HG02610 (cell line): Measurements from ENCODE around the gene LENG9.
"Not testable (repeated sequence)": the region's sequence is repeated elsewhere in the genome, so short reads cannot be mapped to it uniquely, and the experiment has no call there.

Experiments used
- ATAC-seq: cut with Tn5 transposase; IDR thresholded peaks from one replicate; pipeline ENCODE4 v1.9.1; 2021; ENCODE audit warnings: mild to moderate bottlenecking, moderate library complexity; ENCODE audit not compliant: unreplicated experiment

The LENG9 gene

DNA sequence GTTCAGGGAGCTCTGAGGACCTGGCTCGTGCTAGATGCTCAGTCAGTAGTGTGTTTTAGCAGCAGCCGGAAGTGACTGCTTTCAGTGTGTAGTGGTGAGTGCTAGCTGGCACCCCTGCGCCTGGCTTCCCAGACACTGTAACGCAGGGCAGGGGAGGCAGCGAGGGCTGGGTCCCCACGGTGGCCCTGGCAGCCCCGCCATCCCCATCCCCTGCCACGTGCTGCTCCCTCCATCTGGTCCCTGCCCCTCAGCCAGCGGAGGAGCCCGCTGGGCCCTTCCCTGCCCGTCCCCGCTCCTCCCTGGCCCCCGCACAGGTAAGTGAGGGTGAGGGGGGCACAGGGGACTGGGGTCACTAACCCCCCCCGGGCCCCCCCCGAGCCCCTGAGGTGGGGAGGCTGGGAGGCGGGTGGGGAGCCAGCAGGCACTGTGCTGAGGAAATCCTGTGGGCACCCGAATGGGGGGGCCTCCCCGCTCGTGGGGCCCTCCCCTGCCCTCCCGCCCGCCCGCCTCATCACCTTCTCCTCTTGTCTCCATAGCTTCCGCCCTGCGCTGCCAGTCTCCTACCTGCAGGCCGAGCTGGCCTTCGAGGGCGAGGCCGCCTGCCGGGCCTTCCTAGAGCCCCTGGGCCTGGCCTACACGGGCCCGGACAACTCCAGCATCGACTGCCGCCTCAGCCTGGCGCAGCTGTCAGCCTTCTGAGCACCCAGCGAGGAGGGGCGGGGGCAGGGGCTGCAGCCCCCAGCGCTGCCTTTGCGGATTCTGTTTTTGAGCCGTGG is 3.2 kb downstream of the LENG9 start:
- ATAC-seq = no peak

DNA sequence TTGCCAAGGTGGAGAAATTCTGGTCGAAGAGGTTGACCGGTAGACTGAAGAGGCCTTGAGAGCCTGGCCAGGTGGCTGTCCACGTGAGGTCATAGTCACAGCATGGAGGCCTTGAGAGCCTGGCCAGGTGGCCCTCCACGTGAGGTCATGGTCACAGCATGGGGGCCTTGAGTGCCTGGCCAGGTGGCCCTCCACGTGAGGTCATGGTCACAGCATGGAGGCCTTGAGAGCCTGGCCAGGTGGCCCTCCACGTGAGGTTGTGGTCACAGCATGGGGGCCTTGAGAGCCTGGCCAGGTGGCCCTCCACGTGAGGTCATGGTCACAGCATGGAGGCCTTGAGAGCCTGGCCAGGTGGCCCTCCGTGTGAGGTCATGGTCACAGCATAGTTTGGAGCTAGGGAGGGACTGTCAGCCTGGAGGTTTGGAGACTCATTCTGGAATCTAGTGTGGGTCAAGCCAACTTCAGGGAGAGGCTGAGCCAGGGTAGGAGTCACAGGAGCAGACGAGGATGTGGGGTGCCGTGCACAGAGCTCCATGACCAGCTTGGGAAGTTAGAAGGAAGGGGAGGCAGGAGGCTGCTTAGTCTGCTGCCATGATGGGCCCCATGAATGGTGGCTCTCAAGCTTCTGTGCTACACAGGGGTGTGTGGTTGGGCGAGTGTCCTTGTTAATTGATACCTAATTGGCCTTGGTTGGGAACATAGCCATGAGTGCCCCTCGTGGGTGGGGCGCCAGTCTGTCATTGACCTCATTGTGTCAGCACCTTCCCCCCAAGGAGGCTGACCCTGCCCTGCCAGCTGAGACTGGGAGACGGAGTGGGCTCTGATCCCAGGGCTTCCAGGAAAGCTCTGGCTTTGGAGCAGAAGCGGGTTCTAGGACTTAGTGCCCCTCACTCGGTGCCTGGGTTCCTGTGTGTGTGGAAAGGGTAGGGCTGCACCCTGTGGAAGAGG is 4.0 kb downstream of the LENG9 start:
- ATAC-seq = no peak

DNA sequence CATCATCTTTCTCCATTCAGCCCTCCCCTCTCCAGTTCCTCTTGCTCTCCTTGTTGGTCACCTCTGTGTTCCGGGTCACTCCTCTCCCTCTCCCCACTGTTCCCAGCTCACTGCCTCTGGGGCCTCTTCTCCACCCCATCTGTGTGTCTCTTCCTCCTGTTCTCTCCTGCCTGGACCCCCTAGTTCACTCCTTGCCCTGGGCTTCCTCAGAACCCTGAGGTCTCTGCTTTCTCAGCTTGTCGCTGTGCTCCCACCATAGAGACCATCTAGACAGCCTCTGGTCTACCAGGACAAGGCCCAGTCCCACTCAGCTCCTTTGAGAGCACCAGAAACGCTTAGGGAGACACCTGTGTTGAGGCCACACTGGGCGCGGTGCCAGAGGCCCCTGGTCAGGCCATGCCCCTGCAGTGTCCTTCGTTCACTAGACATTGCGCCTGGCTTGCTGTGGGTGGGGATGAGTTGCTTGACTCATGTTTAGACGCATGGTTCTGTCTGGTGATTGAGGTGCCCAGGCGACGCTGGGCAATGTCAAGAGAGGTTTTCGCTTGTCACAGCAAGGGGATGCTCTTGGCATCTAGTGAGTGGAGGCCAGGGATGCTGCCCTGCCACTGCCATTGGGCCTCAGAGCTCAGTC is 4.8 kb downstream of the LENG9 start:
- no peak for ATAC-seq

DNA sequence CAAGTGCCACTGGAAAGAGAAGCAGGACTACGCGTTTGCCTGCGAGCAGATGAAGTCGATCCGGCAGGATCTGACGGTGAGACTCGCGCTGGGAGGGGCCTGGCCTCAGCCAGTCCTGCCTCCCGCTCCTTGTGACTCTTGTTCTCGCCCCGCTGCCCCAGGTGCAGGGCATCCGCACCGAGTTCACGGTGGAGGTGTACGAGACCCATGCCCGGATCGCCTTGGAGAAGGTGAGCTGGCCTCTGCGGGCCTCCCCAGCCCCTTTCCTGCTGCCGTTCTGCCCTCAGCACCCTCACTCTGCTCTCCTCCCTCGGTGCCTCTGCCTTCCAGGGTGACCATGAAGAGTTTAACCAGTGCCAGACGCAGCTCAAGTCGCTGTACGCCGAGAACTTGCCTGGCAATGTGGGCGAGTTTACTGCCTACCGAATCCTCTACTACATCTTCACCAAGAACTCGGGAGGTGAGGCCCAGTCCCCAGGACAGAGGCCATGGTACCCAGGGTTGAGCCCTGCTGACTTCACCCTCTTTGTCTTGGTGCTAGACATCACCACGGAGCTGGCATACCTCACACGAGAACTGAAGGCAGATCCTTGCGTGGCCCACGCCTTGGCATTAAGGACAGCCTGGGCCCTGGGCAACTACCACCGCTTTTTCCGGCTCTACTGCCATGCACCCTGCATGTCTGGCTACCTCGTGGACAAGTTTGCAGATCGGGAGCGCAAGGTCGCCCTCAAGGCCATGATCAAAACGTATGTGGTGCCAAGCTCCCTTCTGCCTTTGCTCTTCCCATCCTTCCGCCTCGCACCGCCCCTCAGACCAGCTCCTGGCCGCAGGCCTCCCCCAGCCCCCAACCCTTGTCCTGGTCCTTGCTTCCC is 5.6 kb downstream of the LENG9 start:
- no peak for ATAC-seq

DNA sequence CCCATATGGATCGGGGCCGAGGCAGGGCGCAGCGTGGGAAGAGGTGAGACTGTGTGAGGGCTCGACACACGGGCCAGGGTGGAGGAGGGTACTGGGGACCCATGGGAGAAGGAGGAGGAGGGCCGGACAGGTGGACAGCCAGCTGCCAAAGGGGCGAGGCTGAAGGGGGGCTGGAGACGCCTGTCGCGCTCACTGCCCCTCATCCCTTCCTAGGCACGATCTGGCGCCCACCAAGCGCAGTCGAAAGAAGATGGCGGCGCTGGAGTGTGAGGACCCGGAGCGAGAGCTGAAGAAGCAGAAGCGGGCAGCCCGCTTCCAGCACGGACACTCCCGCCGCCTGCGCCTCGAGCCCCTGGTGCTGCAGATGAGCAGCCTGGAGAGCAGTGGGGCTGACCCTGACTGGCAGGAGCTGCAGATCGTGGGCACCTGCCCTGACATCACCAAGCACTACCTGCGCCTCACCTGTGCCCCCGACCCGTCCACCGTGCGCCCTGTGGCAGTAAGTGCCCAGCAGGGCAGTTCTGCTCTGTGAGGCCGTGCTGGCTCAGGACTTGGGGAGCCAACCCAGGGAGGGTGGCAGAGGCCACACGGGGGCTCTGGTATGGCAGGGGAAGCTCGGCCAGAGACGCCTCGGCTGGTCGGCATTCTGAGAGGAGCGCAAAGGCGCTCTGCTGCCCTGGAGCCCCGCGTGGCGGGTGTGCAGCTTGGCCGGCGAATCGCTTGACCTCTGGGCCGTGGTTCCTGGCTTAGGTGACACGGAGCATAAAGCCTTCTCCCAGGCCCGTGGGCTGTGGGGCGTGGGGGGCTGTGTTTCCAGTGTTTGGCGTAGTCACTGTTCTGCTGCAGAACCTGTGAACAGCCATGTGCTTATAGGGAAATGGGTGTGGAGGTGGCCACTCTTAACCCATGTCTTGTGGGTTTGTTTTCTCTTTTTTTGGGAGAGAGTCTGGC is 6.9 kb downstream of the LENG9 start:
- no peak for ATAC-seq

DNA sequence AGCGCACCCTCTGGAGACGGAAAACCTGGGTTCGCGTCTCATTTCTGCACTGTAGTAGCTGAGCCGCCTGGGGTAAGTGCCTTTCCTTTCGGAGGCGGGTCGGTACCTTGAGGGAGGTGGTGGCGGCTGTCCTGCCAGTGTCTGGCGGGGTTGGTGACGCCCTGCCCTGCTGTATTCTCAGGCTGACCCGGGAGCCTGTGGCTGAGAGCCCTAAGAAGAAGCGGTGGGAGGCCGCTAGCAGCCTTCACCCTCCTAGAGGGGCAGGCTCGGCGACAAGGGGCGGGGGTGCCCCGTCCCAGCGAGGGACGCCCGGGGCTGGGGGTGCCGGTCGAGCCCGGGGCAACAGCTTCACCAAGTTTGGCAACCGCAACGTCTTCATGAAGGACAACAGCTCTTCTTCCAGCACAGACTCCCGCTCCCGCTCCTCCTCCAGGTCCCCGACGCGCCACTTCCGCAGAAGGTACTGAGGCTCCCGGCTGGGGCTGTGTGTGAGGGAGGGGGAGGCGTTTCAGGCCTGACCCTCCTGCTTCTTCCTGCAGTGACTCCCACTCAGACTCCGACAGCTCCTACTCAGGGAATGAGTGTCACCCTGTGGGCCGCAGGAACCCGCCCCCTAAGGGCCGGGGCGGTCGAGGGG is 7.7 kb downstream of the LENG9 start:
- ATAC-seq = no peak

DNA sequence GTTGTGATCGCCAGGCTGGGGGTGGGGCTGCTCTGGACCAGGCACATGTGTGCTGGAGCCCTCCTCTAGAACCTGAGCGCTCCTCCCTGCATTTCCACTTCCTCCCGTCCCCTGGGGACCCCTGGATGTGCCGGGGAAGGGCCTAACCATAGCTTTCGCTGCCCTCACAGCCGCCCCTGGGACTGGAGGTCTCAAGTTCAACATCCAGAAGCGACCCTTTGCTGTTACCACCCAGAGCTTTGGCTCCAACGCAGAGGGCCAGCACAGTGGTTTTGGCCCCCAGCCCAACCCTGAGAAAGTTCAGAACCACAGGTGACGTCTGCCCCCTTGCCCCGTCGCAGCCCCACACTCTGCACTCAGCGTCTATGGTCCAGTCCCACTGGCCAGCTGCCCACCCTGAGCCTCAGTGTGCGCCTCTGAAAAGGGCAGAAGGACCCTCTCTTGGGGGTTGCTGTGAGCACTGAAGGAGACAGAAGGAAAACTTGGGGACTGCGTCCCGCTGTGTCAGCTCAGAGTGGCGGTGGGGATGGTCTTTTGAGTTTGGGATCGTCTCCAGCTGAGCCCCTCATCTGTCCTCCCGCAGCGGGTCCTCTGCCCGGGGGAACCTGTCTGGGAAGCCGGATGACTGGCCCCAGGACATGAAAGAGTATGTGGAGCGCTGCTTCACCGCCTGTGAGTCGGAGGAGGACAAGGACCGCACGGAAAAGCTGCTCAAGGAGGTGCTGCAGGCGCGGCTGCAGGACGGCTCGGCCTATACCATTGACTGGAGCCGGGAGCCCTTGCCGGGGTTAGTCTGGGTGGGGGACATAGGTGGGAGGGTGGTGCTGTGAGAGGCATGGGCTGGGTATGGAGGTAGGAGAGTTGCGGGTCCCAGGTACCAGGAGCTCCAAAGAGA is 8.6 kb downstream of the LENG9 start:
- no peak for ATAC-seq

DNA sequence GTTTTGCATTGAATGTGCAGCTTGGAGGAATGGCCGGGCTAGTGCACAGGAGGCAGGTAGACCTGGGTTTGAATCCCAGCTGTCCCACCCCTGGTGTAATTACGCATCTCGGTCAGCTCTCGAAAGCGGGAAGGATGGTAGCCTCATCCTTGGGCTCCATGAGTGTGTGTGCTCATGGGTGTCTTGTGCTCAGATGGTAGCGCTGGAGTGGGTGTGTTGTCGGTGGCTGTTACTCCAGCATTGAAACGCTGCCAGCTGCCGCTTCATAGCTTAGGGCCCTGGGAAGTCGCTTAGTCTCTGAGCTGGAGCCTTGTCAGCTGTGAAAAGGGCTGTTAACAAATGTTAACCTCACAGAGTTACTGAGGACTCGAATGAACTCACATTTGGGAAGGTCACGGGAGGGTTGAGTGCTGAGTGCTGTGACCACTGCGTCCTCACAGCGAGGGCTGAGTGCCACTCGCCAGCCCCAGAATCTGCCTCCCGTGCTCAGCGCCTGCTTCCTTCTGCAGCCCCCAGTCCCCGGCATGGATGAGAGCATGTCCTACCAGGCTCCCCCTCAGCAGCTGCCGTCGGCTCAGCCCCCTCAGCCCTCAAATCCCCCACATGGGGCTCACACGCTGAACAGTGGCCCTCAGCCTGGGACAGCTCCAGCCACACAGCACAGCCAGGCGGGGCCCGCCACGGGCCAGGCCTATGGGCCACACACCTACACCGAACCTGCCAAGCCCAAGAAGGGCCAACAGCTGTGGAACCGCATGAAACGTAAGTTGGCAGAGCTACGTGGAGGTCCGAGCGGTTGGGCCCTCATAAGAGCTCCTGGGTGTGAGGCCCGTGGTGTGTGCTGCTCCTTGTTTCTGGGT is 9.4 kb downstream of the LENG9 start:
- no peak for ATAC-seq

DNA sequence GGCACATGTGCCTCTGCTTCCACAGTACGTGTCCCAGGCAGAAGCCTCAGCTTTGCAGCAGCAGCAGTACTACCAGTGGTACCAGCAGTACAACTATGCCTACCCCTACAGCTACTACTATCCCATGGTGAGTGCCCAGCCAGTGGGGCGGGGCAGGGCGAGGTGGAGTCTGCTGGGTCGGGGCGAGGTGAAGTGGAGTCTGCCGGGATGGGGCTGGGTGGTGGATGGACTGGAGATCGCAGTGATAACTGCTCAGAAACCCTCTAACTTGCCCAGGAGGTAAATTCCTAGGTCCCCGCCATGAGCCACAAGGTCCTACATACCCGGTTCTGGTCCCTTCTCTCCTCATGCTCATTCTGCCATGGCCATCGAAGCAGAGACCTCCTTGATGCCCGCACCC is 11.0 kb downstream of the LENG9 start:
- no peak for ATAC-seq

DNA sequence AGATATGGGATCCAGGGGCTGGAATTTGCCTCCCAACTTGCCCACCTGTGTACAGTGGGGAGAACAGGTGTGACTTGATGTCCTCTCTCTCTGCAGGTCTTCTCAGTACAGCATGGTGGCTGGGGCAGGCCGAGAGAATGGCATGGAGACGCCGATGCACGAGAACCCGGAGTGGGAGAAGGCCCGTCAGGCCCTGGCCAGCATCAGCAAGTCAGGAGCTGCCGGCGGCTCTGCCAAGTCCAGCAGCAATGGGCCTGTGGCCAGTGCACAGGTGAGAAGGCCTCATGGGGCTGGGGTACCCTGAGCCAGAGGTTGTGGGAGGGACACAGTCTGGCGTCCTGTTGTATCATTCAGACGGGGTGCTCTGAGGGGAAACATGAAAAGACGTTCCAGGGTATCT is 11.6 kb downstream of the LENG9 start:
- no peak for ATAC-seq

DNA sequence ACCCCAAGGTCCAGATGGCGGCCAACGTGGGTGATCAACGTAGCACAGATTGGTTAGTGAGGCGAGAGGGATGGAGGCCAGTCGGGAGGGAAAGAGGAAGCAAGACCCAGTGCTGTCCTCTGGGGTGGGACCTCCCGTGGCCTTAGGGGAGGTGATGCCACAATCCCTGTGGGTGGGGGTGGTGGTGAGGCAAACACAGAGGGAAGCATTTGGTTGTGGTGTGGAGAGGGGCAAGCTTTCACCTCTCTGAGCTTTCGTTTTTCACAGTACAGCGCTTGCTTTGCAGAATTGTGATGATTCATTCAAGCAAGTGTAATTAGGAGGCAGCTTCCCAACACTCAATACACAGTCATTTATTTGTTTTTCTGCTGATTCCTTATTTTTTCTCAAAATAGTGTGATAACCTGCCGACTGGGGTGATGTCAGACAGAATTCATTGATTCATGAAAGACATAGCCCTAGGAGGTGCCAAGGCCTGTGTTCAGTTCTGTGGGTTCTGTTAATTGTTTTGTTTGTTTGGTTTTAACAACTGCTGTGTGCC is 12.2 kb downstream of the LENG9 start:
- ATAC-seq = no peak

DNA sequence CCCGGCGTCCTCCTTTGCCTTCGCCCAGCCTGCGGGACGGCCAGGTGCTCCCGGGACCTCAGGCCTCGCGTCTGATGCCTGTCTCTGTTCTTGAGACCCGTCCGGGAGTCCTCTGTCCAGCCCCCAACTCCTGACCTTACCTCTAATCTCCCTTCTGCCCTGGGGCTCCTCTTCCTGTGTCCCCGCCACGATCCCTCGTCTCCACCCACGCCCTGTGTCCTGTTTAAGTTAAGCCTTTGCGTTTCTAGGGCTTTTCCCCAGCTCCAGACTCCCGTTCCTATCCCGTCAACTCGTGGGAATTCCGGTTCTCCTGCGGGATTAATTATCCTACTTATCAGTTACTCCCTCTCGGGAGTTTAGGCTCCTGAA is 13.9 kb downstream of the LENG9 start:
- ATAC-seq = no peak

DNA sequence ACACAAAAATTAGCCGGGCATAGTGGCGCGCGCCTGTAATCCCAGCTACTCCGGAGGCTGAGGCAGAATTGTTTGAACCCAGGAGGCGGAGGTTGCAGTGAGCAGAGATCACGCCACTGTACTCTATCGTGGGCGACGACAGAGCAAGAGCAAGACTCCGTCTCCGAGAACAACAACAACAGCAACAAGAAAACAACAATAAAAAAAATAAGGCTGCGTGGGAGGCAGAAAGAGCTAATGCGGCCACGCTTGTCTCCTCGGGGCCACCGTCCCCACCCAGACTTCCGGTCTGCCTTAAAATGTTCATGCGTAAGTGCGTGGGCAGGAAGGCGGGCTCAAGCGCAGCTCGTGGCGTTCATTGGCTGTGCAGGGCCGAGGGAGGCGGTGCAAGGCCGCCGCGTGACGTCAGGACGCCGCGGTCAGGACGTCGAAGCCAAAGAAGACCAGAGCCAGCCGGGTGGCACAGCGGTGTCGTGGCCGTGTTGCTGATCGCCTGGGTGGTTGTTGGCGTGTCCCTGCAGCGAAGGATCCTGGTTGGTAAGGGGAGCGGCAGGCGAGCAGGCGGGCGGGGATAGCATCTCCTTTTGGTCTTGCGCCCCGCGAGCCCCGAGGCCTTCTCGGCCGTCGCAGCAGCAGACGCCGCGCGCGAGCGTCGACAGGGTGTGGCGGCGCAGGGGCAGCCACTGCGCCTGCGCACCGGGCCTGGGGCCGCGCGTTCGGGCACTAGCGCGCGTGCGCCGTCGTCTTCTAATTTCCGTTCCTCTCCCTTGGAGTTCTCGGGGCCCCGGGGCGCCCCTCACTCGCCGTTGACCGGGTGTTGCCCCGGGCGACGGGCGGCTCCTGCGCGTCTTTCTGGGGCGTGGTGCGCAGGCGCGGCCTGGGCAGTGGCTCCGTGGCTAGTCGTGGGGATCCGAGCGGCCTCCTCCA is 14.5 kb downstream of the LENG9 start, which contains the start of gene LENG8:
Gene LENG8, plus strand, starts transcription at position 426 of the 927 bp plus-strand sequence. CDS start 2,146 bp downstream, outside the sequence.
- peak; percentile 82 for ATAC-seq

DNA sequence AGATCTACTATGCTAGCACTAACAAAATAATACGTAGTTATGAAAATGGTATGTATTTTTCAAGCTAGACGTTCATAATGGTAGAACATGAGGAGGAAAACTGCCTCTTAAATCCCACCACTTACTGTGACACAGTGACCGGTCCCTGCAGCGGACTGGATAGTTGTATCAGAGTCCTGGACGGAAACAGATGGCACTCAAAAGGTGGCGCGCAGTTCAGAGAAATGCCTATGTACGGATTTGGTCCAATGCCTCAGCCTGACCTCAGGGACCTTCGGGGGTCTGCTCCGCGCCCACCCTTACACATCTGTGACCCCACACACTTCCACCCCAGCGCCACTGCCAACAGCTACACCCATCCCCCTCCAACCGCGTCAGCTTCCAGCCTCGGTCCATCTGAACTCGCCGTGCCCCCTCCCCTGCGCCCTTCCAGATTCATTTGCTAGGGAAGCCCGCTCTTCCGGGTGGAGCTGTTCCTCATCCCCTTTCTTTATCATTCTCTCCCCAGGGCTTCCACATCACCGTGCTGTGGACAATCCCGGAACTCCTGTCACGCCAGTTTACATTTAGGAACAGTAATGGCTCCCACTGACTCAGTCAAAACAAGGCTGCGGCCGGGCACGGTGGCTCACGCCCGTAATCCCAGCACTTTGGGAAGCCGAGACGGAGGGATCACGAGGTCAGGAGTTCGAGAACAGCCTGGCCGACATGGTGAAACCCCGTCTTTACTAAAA is 15.4 kb downstream of the LENG9 start:
- no peak for ATAC-seq

DNA sequence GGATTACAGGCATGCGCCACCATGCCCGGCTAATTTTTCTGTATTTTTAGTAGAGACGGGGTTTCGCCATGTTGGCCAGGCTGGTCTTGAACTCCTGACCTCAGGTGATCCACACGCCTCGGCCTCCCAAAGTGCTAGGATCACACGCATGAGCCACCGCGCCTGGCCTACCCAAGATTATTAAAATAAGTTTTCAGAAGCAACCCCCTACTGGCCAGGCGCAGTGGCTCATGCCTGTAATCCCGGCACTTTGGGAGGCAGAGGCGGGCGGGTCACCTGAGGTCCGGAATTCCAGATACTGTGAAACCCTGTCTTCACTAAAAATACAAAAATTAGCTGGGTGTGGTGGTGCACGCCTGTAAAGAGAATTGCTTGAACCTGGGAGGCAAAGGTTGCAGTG is 17.2 kb downstream of the LENG9 start:
- not testable (repeated sequence) for ATAC-seq
